NCI-H524 (cell line): ENCODE results near the gene FUT3.

Experiments used
- DNase-seq, 2 experiments: peaks; one replicate each; lab custom pipeline; 2025; lab: John Stamatoyannopoulos, UW

Gene FUT3

DNA sequence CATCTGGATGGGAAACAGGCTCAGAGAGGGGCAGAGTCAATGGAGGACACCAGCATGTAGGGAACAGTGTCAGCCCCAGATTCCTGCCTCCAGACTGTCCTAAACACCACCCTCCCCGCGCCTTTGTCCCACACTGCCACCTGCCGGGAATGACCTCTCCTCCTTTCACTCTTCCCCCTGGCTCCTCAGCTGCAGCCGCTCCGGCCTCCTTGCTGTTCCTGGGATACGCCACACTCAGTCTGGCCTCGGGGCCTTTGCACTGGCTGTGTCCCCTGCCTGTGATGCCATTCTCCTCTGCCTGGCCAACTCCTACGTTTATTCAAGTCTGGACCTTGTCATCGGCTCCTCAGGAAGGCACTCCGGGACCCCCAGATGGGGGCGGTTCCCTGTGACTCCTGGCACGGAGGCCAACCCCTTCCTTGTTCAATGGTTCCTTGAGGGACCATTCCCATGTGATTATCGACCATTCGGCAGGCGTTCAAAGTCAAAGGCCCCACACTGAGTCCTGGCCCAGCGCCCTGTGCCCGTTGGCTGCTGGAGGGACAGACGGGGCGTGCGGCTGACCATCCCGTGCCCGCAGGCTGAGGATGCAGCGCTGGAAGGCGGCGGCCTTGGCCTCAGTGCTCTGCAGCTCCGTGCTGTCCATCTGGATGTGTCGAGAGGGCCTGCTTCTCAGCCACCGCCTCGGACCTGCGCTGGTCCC is 27.5 kb downstream of the FUT3 start:
- DNase-seq = peak; percentile 51 to 53

DNA sequence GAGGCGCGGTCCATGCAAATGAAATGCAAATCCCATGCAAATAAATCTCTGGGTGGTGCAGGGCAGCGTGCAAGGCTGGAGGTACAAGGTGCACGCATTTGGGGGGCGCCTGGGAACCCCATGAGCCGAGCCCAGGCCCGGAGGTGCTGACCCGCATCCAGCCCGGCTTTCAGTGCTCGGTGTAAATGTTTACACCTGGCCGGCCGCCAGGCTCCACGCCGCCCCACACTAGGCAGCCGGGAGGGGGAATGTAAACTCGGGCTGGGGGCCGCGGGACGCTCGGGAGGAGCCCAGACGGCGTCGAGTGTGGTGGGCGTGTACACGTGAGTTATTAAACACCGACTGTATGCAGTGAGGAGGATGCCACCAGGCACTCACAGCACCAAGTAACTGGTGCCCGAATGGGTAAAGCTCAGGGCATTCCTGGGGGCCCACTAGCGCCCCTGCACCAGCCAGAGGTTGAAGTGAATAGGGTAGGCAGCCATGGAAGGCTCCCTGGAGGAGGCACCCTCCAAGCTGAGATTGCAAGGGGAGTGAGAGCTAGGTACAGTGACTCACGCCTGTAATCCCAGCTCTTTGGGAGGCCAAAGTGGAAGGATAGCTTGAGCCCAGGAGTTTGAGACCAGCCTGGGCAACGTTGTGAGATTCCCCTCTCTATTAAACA is 28.9 kb downstream of the FUT3 start:
- no peak for DNase-seq

DNA sequence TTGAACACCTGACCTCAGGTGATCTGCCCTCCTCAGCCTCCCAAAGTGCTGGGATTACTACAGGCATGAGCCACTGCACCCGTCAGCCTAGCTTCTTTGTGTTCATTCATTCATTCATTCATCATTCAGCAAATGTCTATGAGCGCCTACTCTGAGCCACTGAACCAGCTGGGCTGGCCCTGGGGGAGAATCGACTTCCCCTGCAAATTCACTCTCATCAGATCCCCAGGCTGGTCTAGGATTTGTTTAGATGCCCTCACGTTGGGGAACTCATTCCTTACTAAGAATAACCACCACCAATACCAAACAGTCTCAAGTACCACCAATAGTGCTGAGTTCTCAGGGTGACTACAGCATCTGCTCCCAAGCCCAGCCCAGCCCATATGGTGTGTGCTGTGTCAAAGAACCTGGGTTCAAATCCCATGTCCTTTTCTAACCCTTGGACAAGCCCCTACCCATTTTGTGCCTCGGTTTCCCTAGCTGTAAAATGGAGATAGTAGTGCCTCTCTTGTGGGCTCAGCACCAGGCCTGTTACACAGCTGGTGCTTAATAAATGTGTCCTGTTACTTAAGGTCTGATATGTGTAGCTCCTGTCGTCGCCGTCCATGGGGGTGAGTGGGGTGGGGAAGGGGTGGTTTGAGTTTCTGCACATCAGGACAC is 29.6 kb downstream of the FUT3 start:
- no peak for DNase-seq

DNA sequence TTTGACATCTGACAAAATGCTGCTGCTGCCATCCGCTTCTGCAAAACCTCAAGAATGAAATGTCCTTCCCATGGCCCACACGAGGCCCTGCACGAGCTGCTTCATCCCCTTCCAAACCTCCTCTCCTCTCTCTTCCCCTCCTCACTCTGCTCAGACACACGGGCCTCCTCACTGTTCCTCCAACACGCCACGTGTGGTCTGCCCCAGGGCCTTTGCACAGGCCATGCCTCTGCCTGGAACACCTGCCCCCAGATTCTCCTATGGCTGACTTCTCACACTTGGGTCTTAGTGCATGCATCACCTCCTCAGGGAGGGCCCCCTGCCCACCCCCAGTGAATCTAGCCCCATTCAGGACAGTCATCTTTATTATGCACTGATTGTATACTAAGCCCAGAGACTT is 30.5 kb downstream of the FUT3 start:
- DNase-seq = no peak

DNA sequence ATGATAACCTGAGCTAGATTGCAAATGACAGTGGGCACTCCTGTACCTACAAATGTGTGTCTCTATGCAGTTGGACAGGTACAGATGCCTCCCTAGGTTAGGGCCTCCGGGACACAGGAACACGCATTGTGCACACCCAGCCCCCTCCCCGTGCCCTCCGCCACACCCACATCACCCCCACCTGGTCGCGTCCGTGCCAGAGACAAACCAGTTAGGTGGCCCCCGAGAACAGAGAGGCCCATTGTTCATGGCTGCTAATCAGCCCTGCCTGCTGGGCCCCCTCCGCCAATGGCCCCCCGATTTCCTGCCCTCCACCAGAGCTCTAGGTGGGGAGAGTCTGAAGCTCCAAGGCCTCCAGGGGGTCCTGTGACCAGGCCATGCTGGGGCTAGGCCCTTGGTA is 32.7 kb downstream of the FUT3 start:
- DNase-seq = no peak

DNA sequence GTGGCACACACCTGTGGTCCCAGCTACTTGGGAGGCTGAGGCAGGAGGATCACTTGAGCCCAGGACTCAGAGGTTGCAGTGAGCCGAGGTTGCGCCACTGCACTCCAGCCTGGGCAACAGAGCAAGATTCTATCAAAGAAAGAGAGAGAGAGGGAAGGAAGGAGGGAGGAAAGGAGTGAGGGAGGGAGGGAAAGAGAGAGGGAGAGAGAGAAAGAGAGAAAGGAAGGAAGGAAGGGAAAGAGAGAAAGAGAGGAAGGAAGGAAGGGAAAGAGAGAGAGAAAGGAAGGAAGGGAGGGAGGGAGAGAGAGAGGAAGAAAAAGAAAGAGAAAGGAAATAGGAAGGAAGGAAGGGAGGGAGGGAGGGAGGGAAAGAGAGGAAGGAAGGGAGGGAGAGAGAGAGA is 34.0 kb downstream of the FUT3 start:
- DNase-seq = no peak

DNA sequence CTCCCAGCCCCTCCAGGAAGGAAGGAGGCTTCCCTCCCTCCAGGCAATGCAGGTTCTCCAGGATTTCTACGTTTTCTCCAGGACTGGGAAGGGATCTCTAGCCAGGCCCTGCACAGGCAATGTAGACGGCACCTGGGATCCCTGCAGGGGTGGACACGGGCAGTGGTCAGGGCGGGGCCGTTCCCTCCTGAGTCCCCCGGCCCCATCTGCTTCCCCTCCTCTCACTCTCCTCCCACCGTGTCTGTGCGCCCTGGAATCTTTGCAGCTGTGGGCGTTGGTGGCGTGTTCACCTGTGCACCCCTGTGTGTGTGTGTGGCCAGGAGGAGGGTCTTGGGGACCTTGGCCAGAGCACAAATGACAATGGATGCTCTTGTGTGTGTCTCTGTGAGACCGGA is 36.4 kb downstream of the FUT3 start:
- DNase-seq = peak in 1 of 2 experiments; percentile 37

DNA sequence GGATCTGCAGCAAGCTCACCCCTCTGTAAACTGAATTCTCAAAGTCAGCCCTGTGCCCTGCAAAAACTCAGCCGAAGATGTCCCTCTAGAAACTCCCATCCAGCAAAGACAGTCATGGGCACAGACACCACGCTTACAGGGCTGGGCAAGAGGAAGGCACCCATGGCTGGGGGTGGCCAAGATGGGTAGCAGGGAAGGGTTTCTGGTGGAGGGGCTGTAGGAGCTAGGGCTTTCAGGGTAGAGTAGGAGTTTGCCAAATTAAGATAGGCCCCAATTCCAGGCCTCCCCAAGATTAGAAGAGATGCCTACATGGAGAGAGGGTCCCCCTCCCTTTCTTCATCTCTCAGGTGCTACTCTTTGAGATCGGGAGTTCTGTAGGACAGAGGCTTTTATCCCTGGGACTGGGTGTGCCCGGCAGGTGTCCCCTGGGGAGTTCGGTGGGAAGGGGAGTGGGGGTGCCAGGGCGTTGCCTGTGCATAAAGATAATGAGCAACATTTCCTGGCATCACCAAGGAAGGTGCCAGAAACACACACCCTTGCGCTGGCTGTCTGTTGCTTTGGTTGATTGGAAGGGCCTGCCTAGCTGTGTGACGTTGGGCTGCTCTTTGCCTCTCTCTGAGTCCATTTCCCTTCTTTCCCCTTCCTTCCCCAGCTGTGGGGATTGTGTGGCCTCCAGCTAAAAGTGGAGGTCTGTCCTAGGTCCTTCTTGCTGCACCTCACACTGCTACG is 37.0 kb downstream of the FUT3 start:
- no peak for DNase-seq

DNA sequence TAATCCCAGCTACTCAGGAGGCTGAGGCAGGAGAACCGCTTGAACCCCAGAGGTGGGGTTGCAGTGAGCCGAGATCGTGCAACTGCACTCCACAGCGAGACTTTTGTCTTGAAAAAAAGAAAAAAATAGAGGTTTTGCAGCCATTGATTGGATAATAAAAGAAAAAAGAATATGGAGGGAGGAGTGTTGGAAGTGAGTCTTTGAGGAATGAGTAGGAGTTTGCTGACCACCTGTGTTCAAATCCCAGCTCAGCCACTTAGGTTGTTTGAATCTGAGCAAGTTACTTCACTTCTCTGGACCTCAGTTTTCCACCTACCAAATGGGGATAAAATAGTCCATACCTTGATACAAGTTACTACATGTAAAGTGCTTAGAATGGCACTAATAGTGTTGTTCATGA is 40.1 kb downstream of the FUT3 start:
- no peak for DNase-seq

DNA sequence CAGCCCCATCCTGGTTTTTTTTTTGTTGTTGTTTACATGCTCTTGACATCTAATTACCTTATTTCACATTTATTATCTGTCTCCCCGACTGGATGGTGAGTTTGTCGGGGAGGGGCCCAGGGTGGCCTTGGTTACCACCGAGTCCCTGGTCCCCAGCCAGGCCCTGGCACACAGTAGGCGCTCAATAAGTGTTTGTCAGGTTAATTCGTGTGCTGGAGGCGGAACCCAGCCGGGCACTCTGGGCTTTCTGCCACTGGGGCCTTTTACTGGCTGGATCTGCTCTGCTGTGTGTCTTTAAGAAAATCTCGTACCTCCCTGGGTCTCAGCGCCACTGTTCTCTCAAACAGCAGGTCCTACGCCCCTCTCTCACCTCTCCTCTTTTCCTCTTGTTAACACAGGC is 41.8 kb downstream of the FUT3 start:
- no peak for DNase-seq

DNA sequence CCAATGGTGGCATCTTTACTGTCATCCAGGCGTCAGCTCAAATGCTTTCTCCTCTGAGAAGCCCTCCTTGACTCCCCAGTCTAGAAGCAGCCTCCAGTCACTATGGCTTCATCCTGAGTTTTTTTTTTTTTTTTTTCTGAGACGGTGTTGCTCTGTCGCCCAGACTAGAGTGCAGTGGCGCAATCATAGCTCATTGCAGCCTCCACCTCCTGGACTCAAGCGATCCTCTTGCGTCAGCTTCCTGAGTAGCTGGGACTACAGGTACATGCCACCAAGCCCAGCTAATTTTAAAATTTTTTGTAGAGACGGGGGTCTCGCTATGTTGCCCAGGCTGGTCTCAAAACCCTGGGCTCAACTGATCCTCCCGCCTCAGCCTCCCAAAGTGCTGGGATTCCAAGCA is 42.2 kb downstream of the FUT3 start:
- DNase-seq = no peak

DNA sequence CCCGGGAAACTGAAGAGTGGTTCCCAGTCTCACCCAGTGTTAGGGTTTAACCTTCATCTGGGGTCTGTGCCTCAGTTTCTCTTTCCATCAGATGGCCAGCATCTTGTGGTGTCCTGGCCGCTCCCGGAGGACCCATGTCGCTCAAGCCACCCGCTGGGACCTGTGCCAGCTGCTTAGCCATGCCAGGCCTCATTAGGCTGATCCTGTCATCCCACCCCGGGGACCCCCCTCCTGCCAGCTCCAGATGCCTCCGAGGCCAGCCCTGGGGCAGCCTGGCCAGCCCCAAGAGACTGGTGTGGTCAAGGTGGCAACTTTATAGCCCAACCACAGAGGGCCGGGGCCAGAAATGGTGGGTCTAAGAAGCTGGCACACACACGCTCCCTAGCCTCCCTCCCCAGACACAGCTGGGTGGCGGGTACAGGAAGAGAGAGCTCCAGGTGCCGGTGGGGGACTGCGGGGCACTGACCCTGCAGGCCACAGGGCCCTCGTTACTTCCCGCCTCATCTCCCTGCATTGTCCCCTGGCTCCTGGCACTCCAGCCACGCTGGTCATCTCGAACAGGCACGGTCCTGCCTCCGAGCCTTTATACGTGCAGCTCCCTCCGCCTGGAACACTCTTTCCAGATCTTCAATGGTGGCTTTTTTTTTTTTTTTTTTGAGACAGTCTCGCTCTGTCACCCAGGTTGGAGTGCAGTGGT is 43.0 kb downstream of the FUT3 start:
- no peak for DNase-seq

DNA sequence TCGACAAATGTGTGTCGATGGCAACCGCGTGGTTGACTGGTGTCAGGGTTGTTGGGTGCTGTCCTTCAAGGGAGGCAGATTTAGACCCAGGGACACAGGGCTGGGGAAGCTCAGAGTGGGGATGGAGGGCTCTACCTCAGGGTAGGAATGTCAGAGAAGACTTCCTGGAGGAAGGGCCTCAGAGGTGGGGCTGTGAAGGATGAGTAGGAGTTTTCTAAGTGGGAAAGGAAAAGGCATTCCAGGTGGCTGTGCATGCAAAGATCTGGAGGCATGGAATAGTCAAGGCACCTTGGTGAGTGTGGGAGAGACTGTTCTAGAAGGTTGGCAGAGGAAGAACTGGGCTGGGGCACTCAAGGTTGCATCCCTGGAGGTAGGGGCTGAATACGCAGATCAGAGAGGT is 44.3 kb downstream of the FUT3 start:
- no peak for DNase-seq

DNA sequence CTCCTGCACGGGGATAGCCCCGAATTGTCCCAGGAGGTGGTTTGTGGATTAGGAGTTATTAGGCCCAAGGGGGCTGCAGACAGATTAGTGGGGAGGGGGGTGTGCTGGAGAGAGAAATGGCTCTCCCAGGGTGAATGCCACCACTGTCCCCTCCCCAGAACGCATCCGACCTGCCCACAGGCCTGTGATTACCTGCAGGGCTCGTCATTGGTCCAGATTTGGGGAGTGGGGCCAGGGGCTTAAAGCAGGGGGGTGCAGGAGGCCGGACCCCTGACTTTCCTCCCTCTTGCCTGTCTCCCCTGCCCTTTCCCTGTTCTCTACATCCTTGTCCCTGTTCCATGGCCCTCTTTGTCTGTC is 45.1 kb downstream of the FUT3 start:
- DNase-seq = no peak

DNA sequence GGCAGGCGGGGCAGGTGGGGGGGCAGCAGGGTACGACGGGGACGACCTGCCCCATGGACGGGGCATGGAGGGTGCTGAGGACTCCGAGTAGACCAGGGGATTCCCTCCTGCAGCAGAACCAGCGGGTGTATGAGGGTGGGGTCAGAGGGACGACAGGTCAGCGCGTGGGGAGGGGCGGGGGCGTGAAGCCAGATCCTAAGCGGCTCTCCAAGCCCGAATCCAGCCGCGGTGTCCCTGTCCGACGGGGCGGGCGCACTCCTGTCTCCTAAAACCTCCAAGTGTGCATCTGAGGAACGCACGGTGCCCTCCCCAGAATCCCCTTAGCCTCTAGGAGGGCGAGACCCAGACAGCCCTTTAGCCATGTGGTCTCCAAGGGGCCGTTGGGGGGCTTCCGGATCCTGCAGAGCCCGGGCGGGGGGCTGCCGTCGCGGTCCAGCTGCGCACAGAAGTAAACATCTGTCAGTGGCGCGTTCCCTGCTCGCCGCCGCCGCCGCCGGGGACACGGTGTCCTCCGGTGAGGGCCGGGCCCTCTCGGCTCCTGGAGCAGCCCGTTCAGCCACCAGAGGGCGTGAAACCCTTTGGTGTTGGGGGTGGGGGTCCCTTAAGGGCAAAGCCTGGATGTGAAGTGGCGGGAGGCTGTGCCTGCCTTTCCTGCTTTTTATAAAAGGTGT is 45.7 kb downstream of the FUT3 start:
- DNase-seq = peak; percentile 56 to 84

DNA sequence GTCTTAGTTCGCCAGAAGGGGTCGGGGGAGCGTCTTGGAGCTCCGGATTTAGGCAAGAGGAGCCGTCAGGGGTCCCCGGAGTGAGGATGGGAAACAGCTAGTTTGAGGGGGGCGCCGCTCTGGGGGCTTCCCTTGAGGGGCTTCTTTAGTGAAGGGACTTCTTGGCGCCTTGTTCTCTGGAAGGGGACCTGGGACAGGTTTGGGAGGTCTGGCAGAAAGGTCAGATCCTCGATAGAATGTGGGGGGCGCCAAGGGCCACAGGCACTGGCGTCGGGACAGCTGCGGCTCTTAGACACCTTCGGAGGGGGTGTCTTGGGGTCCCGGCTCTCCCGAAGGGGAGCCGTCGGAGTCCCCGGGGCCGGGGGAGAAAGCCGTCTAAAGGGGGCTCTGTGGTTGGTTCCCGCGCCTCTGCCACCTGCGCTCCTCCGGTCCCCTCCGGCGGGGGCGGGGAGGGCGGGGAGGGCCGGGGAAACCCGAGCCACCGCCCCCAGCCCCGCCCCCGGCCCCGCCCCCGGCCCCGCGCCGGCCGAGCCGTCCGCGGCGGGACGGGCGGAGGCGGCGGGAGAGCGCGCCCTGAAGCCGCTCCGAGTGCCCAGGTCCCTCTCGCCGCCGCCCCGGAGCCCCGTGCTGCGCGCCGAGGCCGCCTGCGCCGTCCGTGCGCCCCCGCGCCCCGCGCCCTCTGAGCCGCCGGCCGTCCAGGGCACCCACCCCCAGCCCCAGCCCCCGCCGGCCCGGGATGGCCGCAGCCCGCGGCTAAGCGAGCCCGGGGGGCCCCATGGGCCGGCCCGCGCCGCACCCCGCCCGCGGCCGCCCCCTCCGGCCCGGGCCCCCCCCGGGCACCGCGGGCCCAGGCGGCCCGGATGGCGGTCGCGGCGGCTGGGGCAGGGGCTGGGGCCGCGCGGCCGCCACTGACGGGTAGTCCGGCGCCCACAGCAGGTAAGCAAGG is 46.5 kb downstream of the FUT3 start, which contains the start of gene NRTN:
Gene NRTN (plus strand): TSS at position 552 of the 946 bp plus-strand sequence. CDS start 19,099 bp downstream, outside the sequence.
- peak in 1 of 2 experiments; percentile 59 for DNase-seq

DNA sequence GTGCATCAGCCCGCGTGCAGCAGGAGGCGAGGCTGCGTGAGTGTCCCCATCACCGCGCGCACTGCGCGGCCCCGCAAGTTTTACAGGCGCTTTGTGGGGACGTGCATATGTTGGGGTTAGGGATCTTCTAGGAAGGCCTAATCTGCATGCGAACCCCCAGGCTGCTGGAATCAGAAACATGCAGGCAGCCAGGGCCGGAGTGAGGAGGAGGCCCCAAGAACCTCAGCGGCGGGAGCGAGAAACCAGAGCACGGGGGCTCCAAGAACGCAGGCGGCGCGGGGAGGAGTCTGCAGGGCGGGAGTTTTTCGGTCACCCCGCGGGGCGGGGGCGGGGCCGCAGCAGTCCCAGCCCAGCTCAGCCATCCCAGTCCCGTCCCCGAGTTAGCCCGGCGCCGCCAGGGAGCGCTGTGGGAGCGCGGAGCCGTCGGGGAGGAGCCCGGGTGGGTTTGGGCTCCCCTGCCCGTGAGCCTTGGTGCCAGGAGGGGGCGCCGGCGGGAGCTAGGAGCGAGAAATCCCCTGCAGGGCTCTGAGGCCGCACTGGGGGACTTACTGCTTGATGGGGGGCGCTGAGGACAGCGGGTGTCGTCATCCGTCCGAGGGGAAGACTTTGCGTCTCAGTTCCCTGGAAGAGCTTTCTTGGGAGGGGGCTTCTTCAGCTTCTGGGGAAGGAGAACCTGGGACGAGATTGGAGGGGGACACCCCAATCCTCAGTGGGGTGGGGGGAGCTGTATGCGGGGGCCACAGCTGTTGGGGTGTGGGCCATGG is 47.3 kb downstream of the FUT3 start:
- peak; percentile 89 to 92 for DNase-seq

DNA sequence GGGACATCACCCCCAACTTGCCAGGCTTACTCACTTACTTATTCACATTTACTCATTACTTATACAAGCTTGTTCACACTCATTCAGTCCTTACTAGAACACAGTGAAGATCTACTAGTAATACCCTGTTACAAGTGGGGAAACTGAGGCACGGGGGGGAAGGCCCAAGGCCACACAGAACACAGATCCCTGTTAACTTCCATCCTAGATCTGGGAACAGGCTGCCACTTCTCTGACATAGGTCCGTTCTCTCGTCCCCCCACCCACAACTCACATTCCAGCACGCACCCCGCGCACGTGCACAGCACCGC is 47.9 kb downstream of the FUT3 start:
- peak in 1 of 2 experiments; percentile 55 for DNase-seq

DNA sequence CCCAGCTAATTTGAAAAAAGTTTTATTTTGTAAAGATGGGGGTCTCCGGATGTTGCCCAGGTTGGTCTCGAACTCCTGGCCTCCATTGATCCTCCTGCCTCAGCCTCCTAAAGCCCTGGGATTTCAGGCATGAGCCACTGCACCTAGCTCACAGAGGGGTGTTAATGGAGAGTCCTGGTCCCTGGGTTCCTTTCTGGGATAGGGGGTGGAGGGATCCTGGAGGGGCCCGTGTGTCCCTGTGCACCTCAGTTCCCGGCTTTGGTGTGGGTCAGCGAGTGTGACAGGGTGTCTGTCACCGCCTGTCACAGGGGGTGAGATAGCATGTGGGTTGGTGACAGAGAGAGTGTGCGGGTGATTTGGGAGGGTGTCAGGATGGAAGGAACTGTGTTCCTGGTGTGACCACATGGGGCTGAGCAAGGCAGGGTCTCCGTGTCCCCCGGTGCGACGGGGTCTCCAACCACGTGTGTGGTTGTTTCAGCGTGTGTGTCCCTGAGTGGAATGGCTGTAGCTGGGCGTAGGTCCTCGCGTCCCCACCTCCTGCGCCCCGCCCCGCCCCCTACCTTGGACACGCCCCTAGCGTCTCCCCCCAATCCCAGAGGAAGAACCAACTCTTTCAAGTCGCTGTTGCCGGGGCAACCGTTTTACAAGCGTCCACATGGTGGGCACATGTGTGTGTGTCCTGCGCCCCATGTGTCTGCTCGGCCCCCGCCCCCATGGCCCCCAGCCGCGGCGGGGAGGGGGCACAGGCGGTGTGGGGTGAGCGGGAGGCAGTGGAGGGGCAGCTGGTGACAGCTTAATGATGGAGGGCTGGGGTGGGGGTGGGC is 49.2 kb downstream of the FUT3 start:
- peak; percentile 94 to 96 for DNase-seq
